Fibroblast of villous mesenchyme (primary cell): ENCODE results near the gene RANBP3. TPM values are rescaled to one million over a fixed set of nuclear protein-coding genes. Genes with fewer than 3 reads are reported as not detected.

Experiments
- DNase-seq: peaks from one replicate; pipeline ENCODE4 v3.0.0-alpha.2; 2010; ENCODE audit warnings: low read depth
- H3K4me3 ChIP-seq: 2 replicates; pipeline ENCODE4 v1.5.1; 2011; ENCODE audit warnings: low read depth, mild to moderate bottlenecking, low read length
- CTCF ChIP-seq: IDR thresholded peaks from 2 replicates; pipeline ENCODE4 v1.5.1; 2012; ENCODE audit warnings: low read depth, mild to moderate bottlenecking, low read length; ENCODE audit not compliant: insufficient read depth
- total RNA-seq: library from RNA; depleted of rRNA; stranded (reverse); fragments of >200 nt; gene quantifications from 2 replicates; pipeline ENCODE4 v1.2.3, GENCODE V29; 2012

The RANBP3 gene
- total RNA-seq, 1 donor = 45.8 TPM

- DNase-seq = no peak
- no peak overlapping the region for H3K4me3 ChIP-seq
- no peak for TF ChIP-seq CTCF
Measured at GRCh38 chr19:5951338-5951861, 26.5 kb downstream of the RANBP3 start.

- DNase-seq = no peak
- no peak overlapping the region for H3K4me3 ChIP-seq
- TF ChIP-seq CTCF = no peak
Measured at GRCh38 chr19:5950741-5951140, 27.2 kb downstream of the RANBP3 start.

- DNase-seq = no peak
- TF ChIP-seq CTCF = no peak
- H3K4me3 ChIP-seq = no peak overlapping the region
Measured at GRCh38 chr19:5949792-5950305, 28.1 kb downstream of the RANBP3 start.

GRCh38 chr19:5948752-5949564 is 29.0 kb downstream of the RANBP3 start:
- peak; percentile 70 for DNase-seq
- H3K4me3 ChIP-seq = no peak overlapping the region
- no peak for TF ChIP-seq CTCF

GRCh38 chr19:5947435-5947834 is 30.5 kb downstream of the RANBP3 start:
- H3K4me3 ChIP-seq = no peak overlapping the region
- TF ChIP-seq CTCF = no peak
- peak; percentile 94 for DNase-seq

- no peak overlapping the region for H3K4me3 ChIP-seq
- peak; percentile 92 for DNase-seq
- TF ChIP-seq CTCF = no peak
Measured at GRCh38 chr19:5943623-5944022, 34.3 kb downstream of the RANBP3 start.
